ENCODE results near the gene BIN1.

- TF ChIP-seq EZH2 (IDR thresholded peaks at IDR 0.05) (no peak), POLR2AphosphoS5 (IDR thresholded peaks at IDR 0.05; ENCODE audit: borderline replicate concordance, low read depth, low read length) (no peak), FOXP2 (optimal IDR thresholded peaks at IDR 0.05; ENCODE audit: control extremely low read depth, extremely low read length, insufficient read depth) (no peak)
These were observed 12.2 kb downstream of the BIN1 start for GRCh38 chr2:127094509-127095366.
